HG02870 (cell line): Measurements from ENCODE around the gene ETV3L.

ENCODE experiments used
- ATAC-seq: cut with Tn5 transposase; IDR thresholded peaks from one replicate; pipeline ENCODE4 v1.9.1; 2021; ENCODE audit warnings: mild to moderate bottlenecking, moderate library complexity; ENCODE audit not compliant: unreplicated experiment

ETV3L gene

DNA sequence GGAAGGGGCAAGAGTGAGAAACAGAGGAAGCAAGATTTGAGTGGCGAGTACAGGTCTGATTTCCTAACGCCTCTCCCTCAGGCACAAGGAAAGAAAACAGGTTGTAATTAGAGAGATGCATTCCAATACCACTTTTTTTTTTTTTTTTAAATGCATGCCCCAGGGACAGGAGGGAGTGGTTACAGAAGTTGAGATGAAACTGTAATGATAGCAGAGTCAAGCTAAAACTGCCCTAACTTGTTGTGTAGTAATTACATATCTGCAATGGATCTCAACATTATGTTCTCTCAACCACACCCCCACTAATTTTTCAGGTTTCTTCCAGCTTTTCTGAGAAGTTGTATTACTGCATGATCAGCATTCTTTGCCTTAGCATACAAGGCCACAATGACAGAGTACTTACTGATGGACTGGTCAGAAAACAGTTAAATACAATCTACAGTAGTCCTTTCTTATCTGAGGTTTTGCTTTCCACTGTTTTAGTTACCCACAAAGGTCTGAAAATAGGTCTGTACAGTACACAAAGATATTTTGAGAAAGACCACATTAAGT, 33.1 kb upstream of the ETV3L start:
- no peak for ATAC-seq

GRCh38 chr1:157132111-157132510, 32.5 kb upstream of the ETV3L start:
- no peak for ATAC-seq

- no peak for ATAC-seq
Observed at GRCh38 chr1:157131281-157131680, 31.7 kb upstream of the ETV3L start.

- ATAC-seq = no peak
Observed at GRCh38 chr1:157124855-157125254, 25.2 kb upstream of the ETV3L start.

DNA sequence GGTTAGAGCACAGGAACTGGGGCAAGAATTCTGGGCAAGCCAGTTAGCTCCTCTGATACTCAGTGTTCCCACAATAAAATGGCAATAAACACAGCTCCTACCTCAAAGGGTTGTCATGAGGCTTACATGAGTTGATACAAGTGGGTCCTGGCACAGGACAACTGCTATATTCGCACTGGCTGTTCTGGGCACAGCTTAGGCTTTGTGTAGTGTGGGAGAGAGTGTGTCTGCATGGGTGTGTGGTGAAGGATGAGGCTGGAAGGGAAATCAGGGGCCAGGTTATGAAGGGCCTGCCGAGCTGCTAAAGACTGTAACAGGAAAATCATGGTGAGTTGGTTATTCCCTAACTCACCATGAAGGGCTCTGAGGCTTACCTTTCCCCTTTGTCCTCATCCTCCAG, 19.8 kb upstream of the ETV3L start:
- ATAC-seq = no peak

- no peak for ATAC-seq
Observed at GRCh38 chr1:157119008-157119407, 19.4 kb upstream of the ETV3L start.

GRCh38 chr1:157117527-157118057, 18.0 kb upstream of the ETV3L start:
- ATAC-seq = no peak

- ATAC-seq = no peak
Observed at GRCh38 chr1:157116737-157117103, 17.1 kb upstream of the ETV3L start.

DNA sequence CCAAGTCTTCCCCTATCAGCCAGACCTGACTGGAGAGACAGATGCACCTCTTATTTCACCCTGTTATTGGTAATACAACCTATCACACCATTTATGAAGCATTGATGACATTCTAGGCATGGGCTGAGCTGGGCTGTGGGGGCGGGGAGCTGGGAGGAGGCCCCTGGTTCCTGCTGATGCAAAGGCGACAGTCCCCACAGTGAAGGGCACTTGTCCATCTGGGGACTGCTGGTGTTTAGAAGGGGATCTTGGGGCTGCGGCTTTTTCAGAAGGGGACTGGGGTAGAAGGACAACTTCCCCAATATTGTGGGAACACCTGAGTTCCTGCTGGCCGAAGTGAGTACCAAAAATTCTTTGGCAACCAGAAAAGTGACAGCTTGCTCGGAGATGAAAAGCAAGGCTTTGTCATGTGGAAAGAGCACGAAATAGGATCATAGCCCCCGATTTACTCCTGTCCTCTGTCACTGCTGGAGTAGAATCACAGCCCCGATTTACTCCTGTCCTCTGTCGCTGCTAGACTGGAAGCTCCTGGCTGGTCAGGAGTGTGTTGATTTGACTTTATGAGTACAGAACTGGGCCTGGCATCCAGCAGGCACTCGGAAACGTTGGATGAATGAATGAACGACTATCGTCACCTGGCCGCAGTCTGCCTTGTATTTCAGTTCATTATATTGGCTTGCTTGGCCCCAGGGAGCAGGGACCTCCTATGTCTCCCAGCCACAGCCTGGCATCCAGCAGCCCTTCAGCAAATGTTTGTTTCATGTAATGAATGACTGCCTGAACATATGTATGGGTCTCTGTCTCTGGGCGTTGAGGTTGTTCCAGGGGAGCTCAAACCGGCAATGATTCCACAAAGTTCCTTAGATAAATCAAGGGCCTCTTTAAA, 16.5 kb upstream of the ETV3L start:
- ATAC-seq = no peak

- ATAC-seq = no peak
Observed at GRCh38 chr1:157115429-157115838, 15.8 kb upstream of the ETV3L start.

DNA sequence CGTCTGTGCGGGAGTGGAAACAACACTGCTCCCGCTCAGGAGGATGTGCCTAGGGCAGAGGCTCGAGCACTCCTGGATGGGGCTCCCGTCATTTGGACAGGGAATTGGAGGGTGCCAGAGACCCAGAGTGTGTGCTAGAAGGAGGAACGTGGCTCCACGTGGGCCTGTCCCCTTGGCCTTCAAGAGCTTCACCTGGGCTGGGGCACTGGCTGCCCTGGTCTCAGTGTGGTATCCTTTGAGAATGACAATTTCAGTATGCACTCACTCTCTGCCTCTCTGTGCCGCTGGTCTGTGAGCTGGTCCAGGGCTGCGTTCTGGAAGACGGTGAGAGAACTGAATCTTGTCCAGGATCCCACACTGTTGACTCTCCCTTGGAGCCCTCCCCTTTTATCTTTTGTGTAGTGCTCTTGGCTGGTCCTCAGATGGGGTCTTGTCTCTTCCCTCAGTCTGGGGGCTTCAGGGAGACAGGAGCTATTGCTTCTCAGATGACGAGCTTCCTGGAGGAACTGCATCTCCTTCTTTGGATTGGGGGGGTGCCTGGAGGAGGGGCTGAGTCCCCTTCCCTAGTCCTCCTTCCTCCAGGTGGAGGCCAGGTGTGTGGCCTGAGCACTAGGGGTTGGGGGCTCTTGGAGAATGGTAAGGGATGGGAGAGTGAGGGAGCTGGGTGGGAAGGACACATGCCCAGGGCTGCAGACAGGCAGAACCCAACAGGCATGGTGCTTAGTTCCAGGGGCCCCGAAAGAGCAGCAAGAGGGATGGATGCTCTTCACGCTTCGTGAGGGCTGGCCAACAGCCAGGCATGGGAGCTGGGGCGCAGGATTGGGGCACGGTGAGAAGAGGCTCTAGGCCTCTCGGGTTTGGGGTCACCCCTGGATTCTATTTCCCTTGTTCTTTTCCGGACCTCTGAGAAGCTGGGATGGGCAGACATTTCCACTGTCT, 14.8 kb upstream of the ETV3L start:
- ATAC-seq = no peak

- ATAC-seq = no peak
Observed at GRCh38 chr1:157113631-157114030, 14.0 kb upstream of the ETV3L start.

DNA sequence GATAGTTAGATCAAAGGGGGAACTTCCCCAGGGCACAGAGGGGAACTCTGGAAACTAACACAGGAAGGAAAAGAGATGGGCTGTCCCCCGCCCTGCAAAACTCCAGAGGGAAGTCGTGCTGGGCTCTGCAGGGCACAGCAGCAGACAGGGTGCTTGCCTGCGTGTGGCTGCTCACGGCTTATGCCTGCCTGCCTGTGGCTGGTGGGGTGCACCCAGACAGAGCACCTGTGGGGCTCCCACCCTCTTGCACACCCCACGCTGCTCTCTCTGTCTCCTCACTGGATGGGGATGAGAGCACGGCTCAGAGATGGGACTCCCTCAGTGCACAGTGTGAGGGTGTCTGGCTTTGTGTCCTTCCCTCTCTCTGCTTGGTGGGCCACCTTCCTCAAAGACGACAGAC, 13.5 kb upstream of the ETV3L start:
- ATAC-seq = no peak

GRCh38 chr1:157112186-157112867, 12.7 kb upstream of the ETV3L start:
- ATAC-seq = no peak

DNA sequence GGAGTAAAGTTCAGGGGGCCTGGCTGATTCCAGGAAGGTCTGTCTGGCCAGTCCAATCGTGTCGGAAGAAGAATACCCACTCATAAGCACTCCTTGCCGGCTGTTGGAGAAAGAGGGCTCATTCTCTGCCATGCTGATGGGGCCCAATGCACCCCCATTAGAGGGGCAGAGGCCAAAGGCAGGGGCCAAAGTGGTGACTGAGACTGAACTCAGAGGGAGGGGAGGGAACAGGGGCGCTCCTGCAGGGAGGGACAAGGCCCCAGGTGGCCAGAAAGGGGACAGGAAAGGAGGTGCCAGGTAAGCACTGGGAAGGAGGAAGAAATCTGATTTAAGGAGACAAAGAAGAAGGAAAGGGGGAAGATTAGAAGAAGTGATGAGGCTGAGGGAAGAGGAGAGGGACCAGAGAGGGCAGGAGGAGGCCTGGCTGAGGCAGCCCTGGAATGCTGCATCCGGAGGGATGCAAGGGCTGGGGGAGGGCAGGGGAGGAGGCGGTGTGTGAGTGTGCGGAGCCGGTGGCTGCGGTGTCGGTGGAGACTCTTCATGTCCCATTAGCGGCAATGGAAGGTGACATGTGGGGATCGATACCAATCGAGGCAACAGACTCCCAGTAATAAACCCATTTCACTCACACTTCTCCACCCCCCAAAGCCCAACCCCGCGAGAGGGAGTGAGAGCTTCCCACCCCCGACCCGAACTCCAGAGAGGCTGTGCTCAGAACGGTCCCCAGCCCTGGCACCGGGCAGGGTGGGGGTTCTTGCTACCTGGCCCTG, 12.0 kb upstream of the ETV3L start:
- ATAC-seq = no peak

DNA sequence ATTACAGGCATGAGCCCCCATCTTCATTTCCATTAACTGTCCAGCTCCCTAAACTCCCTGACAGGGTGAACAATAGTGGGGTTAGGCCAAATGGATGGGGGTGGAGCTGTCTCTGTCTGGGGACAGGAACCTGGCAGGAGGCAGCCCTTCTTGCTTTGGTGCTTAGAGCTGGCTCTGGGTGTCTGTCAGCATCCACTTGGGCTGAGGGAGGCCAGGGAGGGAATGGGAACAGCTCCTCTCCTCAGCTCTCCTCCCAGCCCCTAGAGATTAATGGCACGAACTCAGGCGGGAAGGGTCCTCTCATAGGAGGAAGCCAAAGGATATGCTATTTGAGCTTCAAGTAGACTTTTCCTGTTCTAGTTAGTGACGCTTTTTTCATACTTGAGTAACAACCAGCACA, 11.1 kb upstream of the ETV3L start:
- ATAC-seq = no peak

DNA sequence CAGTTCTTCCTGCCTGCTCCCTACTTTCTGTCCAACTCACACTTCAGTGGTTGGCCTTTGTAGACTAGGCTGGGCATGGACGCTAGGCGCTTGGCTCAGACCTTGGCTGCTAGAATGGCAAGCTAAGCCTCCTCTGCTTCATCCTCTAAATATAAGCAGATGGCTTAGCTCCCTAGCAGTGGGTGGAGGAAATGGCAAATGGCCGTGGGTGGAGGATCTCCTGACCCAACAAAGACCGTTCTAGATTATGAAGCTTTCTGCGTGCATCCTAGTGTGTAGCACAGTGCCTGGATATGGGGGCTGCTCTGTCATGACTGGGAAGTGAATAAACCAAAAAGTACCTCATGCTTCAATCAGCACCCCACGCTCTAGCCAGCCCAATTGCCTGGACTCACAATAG, 10.4 kb upstream of the ETV3L start:
- no peak for ATAC-seq

DNA sequence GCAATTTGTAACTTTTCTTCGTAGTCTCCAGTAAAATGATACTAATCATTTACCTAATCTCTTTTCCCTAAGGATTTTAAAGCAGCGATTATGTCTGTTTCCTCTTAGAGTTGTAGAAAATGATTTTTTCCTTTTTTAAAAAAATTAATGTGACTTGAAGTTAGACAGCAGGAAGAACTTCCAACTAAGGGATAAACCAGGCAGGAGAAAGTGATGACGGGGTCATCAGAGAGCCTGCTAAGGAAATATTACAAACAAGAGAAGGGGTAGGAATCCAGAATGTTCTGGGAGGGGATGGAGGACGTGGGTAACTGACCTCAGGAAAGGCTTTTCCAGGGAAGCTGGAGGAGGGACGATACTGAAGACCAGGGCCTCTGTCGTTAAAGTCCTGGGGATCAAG, 8.8 kb upstream of the ETV3L start:
- ATAC-seq = no peak

DNA sequence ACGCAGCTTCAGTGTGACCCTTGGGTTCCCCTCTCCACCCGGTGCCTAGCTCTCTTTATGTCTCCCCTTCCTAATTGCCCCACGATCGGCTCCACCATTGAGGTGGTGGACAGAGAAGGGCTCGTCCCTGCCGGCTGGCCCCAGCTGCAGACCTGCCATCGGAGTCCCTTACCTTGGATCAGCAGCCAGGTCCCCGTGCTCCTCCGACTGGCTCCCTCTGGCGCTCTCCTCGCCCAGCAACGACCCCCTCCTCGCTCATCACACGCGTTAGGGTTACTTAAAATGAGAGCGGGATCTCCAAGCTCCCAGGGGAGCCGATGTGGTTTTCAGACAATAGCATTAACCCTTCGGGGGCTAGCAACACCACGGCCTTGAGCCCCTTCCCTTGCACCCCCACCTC, 8.1 kb upstream of the ETV3L start:
- no peak for ATAC-seq

- ATAC-seq = no peak
Observed at GRCh38 chr1:157106813-157107189, 7.2 kb upstream of the ETV3L start.
